PC-3 (cell line): ENCODE results near the gene CELA2B.
"Not testable (repeated sequence)": the region's sequence is repeated elsewhere in the genome, so short reads cannot be mapped to it uniquely, and the experiment has no call there.

Experiments used
- CTCF ChIP-seq: fragments of 300-600 bp; sonication (generic); conservative IDR thresholded peaks from 2 replicates; pipeline ENCODE4 v1.5.1; 2017; ENCODE audit warnings: antibody characterized with exemption, low read depth, mild to moderate bottlenecking, low read length
- EZH2 ChIP-seq: fragments of 300-600 bp; sonication (generic); IDR thresholded peaks from one replicate; pipeline ENCODE4 v1.6.1; 2017; ENCODE audit warnings: antibody characterized with exemption, mild to moderate bottlenecking, low read length; ENCODE audit not compliant: unreplicated experiment
- EZH2phosphoT487 ChIP-seq: fragments of 300-600 bp; sonication (generic); IDR thresholded peaks from 2 replicates; pipeline ENCODE4 v1.6.1; 2018; ENCODE audit warnings: mild to moderate bottlenecking, antibody characterized with exemption, low read length, borderline replicate concordance

DNA sequence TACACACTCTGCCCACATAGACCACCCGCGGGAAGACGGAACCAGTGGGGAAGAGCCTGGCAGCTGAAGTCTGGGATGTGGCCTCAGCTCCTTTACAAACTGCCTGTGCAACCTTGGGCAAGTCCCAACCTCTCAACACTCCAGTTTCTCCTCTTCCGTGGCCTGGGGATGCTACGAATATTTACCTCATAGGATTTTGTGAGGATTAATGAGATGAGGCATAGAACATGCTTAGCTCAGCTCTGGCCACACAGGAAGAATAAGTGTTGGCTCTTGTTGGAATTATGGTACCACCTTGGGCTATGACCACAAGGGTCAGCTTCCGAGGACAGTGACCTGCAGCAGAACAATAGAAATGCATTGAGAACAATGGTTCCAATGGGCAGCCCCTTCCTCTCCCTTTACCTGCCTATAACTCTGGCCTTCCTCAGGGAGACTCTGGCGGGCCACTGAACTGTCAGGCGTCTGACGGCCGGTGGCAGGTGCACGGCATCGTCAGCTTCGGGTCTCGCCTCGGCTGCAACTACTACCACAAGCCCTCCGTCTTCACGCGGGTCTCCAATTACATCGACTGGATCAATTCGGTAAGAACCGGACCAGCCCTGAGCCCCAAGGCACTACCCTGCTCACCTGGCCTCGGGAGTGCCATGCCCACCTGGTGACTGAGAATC lies 8.8 kb upstream of the CELA2B start:
- TF ChIP-seq CTCF, EZH2, EZH2phosphoT487: not testable (repeated sequence)
